Lung (tissue), 12 donors: ENCODE measurements around the gene PNKP. TPM values are rescaled to one million over a fixed set of nuclear protein-coding genes. Genes with fewer than 3 reads are reported as not detected.

ENCODE experiments used
- ATAC-seq: fragments of 200-7000 bp; cut with Tn5 transposase; one replicate; pipeline ENCODE4 v1.9.1; 2020; ENCODE audit warnings: moderate number of reproducible peaks; ENCODE audit not compliant: insufficient read depth, low FRiP score
- DNase-seq, 3 donors: peaks; one replicate each; pipeline ENCODE4 v3.0.0-alpha.2; 2013 to 2017
- H3K27ac ChIP-seq, 2 donors: one replicate each; pipeline ENCODE4 v1.5.1; 2013; ENCODE audit warnings: mild to moderate bottlenecking in 2 of 2, moderate library complexity in 2 of 2, control low read depth in 1 of 2, inconsistent platforms in 1 of 2, low read depth in 1 of 2, low read length in 1 of 2
- H3K27me3 ChIP-seq, 3 donors: one replicate each; pipeline ENCODE4 v1.5.1; 2013; ENCODE audit warnings: low read length in 2 of 3; ENCODE audit not compliant: control insufficient read depth in 3 of 3, insufficient read depth in 3 of 3
- H3K36me3 ChIP-seq, 4 donors: one replicate each; pipeline ENCODE4 v1.5.1; 2013; ENCODE audit warnings: low read length in 4 of 4, mild to moderate bottlenecking in 1 of 4, moderate library complexity in 1 of 4; ENCODE audit not compliant: control insufficient read depth in 4 of 4, insufficient read depth in 4 of 4
- H3K4me1 ChIP-seq, 5 donors: one replicate each; pipeline ENCODE4 v1.5.1; 2013; ENCODE audit warnings: low read length in 5 of 5, mild to moderate bottlenecking in 2 of 5, moderate library complexity in 1 of 5; ENCODE audit not compliant: control insufficient read depth in 5 of 5, insufficient read depth in 5 of 5
- H3K4me3 ChIP-seq: one replicate; pipeline ENCODE4 v1.5.1; 2013; ENCODE audit warnings: mild to moderate bottlenecking, control low read depth, moderate library complexity
- H3K9ac ChIP-seq, 2 donors: one replicate each; pipeline ENCODE4 v1.5.1; 2013; ENCODE audit warnings: low read length in 2 of 2, control low read depth in 1 of 2; ENCODE audit not compliant: insufficient read depth in 1 of 2
- H3K9me3 ChIP-seq, 4 donors: one replicate each; pipeline ENCODE4 v1.5.1; 2013; ENCODE audit warnings: low read length in 3 of 4, mild to moderate bottlenecking in 1 of 4, moderate library complexity in 1 of 4; ENCODE audit not compliant: control insufficient read depth in 4 of 4, insufficient read depth in 3 of 4
- CTCF ChIP-seq: IDR thresholded peaks from 2 replicates; pipeline ENCODE4 v1.5.1; 2012; ENCODE audit warnings: mild to moderate bottlenecking; ENCODE audit errors: control extremely low read depth, extremely low read depth
- WGBS, 2 donors: extraction: QIAGEN DNeasy Blood & Tissue Kit; methylation state at CpG; one replicate each; pipeline ENCODE4 v1.1.7; 2013; 5-methylcytosine and 5-hydroxymethylcytosine counted together
- polyA plus RNA-seq, 2 donors: library from polyadenylated mRNA; stranded (reverse); fragments of 200-250 nt; gene quantifications; one replicate each; pipeline ENCODE4 v1.2.1, GENCODE V29; 2013
- total RNA-seq, 2 donors: library from RNA; depleted of rRNA in 1 of 2; stranded (reverse); fragments of >200 nt in 1 of 2; gene quantifications; one replicate each; pipeline ENCODE4 v1.2.1, GENCODE V29; 2014 to 2021
- donor health status: control.
- donor health status: control.
- donor health status: Bipolar disorder and iron deficiency.
- donor health status: healthy.
- donor health status: DM: yes; HTN: yes; CAD: no.

PNKP gene
- total and polyA plus RNA-seq, 4 donors: 44.7 to 120 (median 64.2) TPM

GRCh38 chr19:49860336-49861102 lies 6.9 kb downstream of the PNKP start:
- WGBS, 2 donors: 81 to 83% methylated on average over 15 to 17 of the region's 17 CpGs
- no peak for ATAC-seq
- no peak overlapping the region for H3K27ac ChIP-seq
- peaks cover 0 to 15% (median under 1%) of the 10 kb centered on the region in 5 donors for H3K4me1 ChIP-seq
- no peaks in the 10 kb centered on the region for H3K9me3 ChIP-seq
- H3K36me3 ChIP-seq: peaks cover 0 to 79% (median 37%) of the 10 kb centered on the region in 4 donors
- no peaks in the 10 kb centered on the region for H3K27me3 ChIP-seq
- TF ChIP-seq CTCF: no peak
- H3K9ac ChIP-seq: no peak overlapping the region
- no peak for DNase-seq
- H3K4me3 ChIP-seq: no peak overlapping the region

GRCh38 chr19:49859682-49860335 lies 7.6 kb downstream of the PNKP start:
- Histone ChIP-seq H3K9me3 (no peaks in the 10 kb centered on the region), H3K27me3 (no peaks in the 10 kb centered on the region), H3K36me3 (peaks cover 0 to 86% (median 41%) of the 10 kb centered on the region in 4 donors), H3K4me1 (peaks cover 0 to 11% (median 0%) of the 10 kb centered on the region in 5 donors), H3K27ac (no peak overlapping the region), H3K4me3 (no peak overlapping the region), H3K9ac (no peak overlapping the region)
- no peak for TF ChIP-seq CTCF
- WGBS, 2 donors: 90 to 93% methylated on average over 22 of the region's 22 CpGs
- DNase-seq: no peak
- no peak for ATAC-seq

- DNase-seq (no peak), ATAC-seq (no peak)
- H3K36me3 ChIP-seq: peaks cover 0 to 78% (median 29%) of the 10 kb centered on the region in 4 donors
- H3K9ac ChIP-seq: no peak overlapping the region
- H3K4me3 ChIP-seq: no peak overlapping the region
- WGBS, 2 donors: 92 to 93% methylated on average over 37 of the region's 37 CpGs
- H3K27ac ChIP-seq: no peak overlapping the region
- H3K9me3 ChIP-seq: no peaks in the 10 kb centered on the region
- no peak for TF ChIP-seq CTCF
- H3K4me1 ChIP-seq: peaks cover 0 to 18% (median 4%) of the 10 kb centered on the region in 5 donors
- H3K27me3 ChIP-seq: no peaks in the 10 kb centered on the region
Measured at GRCh38 chr19:49858088-49858985, 9.0 kb downstream of the PNKP start.
